Measurements from ENCODE around the gene IMMP2L.

The IMMP2L gene

GRCh38 chr7:111556977-111557376 is 5.3 kb downstream of the IMMP2L start:
- no peak for DNase-seq

- DNase-seq, result no peak
These were observed 8.2 kb downstream of the IMMP2L start for GRCh38 chr7:111554086-111554485.

- DNase-seq, result no peak
These were observed 21.2 kb downstream of the IMMP2L start for GRCh38 chr7:111541067-111541466.

- DNase-seq, result no peak
These were observed 22.0 kb downstream of the IMMP2L start for GRCh38 chr7:111540199-111540815.

- DNase-seq, result no peak
These were observed 25.2 kb downstream of the IMMP2L start for GRCh38 chr7:111537134-111537533.

GRCh38 chr7:111535142-111535870 is 27.0 kb downstream of the IMMP2L start:
- DNase-seq, result no peak

GRCh38 chr7:111532625-111533024 is 29.7 kb downstream of the IMMP2L start:
- DNase-seq, result peak; percentile 68

- DNase-seq, result no peak
These were observed 30.3 kb downstream of the IMMP2L start for GRCh38 chr7:111531993-111532392.

- DNase-seq, result no peak
These were observed 32.0 kb downstream of the IMMP2L start for GRCh38 chr7:111530356-111530668.

- peak; percentile 4 for DNase-seq
These were observed 32.6 kb downstream of the IMMP2L start for GRCh38 chr7:111529507-111530355.

- DNase-seq, result no peak
These were observed 34.0 kb downstream of the IMMP2L start for GRCh38 chr7:111528331-111528730.

GRCh38 chr7:111527545-111527944 is 34.7 kb downstream of the IMMP2L start:
- no peak for DNase-seq

GRCh38 chr7:111525100-111525499 is 37.2 kb downstream of the IMMP2L start:
- DNase-seq, result no peak

- DNase-seq, result no peak
These were observed 40.6 kb downstream of the IMMP2L start for GRCh38 chr7:111521660-111522059.

GRCh38 chr7:111518264-111518663 is 44.0 kb downstream of the IMMP2L start:
- DNase-seq, result no peak

GRCh38 chr7:111517549-111517951 is 44.7 kb downstream of the IMMP2L start:
- DNase-seq, result no peak

GRCh38 chr7:111516612-111517011 is 45.7 kb downstream of the IMMP2L start:
- no peak for DNase-seq

- DNase-seq, result no peak
These were observed 48.7 kb downstream of the IMMP2L start for GRCh38 chr7:111513566-111513965.

- no peak for DNase-seq
These were observed 50.4 kb downstream of the IMMP2L start for GRCh38 chr7:111511845-111512244.

- DNase-seq, result no peak
These were observed 51.5 kb downstream of the IMMP2L start for GRCh38 chr7:111510584-111511378.

GRCh38 chr7:111510062-111510461 is 52.2 kb downstream of the IMMP2L start:
- no peak for DNase-seq

- no peak for DNase-seq
These were observed 53.0 kb downstream of the IMMP2L start for GRCh38 chr7:111509288-111509687.

GRCh38 chr7:111508387-111508786 is 53.9 kb downstream of the IMMP2L start:
- no peak for DNase-seq

Measured in NCI-H446 treated with DMSO at 0.1 percent for 48 hours (cell line).